Measurements from ENCODE around the gene GPATCH3.
A peak's percentile ranks its signal among the peaks of the same experiment; 100 is the strongest.

GPATCH3 gene

GRCh38 chr1:26857473-26858060 lies 42.7 kb downstream of the GPATCH3 start:
- TF ChIP-seq POLR2AphosphoS5 (IDR thresholded peaks at IDR 0.05; ENCODE audit: low read depth, low read length) (no peak), SIN3A (IDR thresholded peaks at IDR 0.05; ENCODE audit: borderline replicate concordance, insufficient read depth, low read length) (no peak), TAF1 (IDR thresholded peaks at IDR 0.05; ENCODE audit: borderline replicate concordance, insufficient read depth, low read length) (no peak), REST (IDR thresholded peaks at IDR 0.05; ENCODE audit: insufficient read depth in 1 of 2, low read depth in 2 of 2, low read length in 2 of 2) (no peak)

- TF ChIP-seq REST (IDR thresholded peaks at IDR 0.05; ENCODE audit: insufficient read depth in 1 of 2, low read depth in 2 of 2, low read length in 2 of 2) (no peak), TAF1 (IDR thresholded peaks at IDR 0.05; ENCODE audit: borderline replicate concordance, insufficient read depth, low read length) (no peak), SIN3A (IDR thresholded peaks at IDR 0.05; ENCODE audit: borderline replicate concordance, insufficient read depth, low read length) (no peak), FOXP2 (optimal IDR thresholded peaks at IDR 0.05; ENCODE audit: borderline replicate concordance, extremely low read depth, extremely low read length, insufficient read depth) (no peak), POLR2AphosphoS5 (IDR thresholded peaks at IDR 0.05; ENCODE audit: low read depth, low read length) (no peak)
These were observed 43.4 kb downstream of the GPATCH3 start for GRCh38 chr1:26856604-26857469.

- TF ChIP-seq POLR2AphosphoS5 (IDR thresholded peaks at IDR 0.05; ENCODE audit: low read depth, low read length) (peak; percentile 35; the same call in 1 of the 2 replicates), SIN3A (IDR thresholded peaks at IDR 0.05; ENCODE audit: borderline replicate concordance, insufficient read depth, low read length) (no peak)
These were observed 44.1 kb downstream of the GPATCH3 start for GRCh38 chr1:26856181-26856580.

- TF ChIP-seq REST (IDR thresholded peaks at IDR 0.05; ENCODE audit: insufficient read depth in 1 of 2, low read depth in 2 of 2, low read length in 2 of 2): no peak
- no peak for TF ChIP-seq FOXP2 (optimal IDR thresholded peaks at IDR 0.05; ENCODE audit: borderline replicate concordance, extremely low read depth, extremely low read length, insufficient read depth)
- TF ChIP-seq TAF1 (IDR thresholded peaks at IDR 0.05; ENCODE audit: borderline replicate concordance, insufficient read depth, low read length): no peak
- no peak for TF ChIP-seq POLR2AphosphoS5 (IDR thresholded peaks at IDR 0.05; ENCODE audit: low read depth, low read length)
- no peak for TF ChIP-seq SIN3A (IDR thresholded peaks at IDR 0.05; ENCODE audit: borderline replicate concordance, insufficient read depth, low read length)
These were observed 44.6 kb downstream of the GPATCH3 start for GRCh38 chr1:26855636-26856035.

- no peak for TF ChIP-seq FOXP2 (optimal IDR thresholded peaks at IDR 0.05; ENCODE audit: borderline replicate concordance, extremely low read depth, extremely low read length, insufficient read depth)
- no peak for TF ChIP-seq REST (IDR thresholded peaks at IDR 0.05; ENCODE audit: insufficient read depth in 1 of 2, low read depth in 2 of 2, low read length in 2 of 2)
- TF ChIP-seq TAF1 (IDR thresholded peaks at IDR 0.05; ENCODE audit: borderline replicate concordance, insufficient read depth, low read length): no peak
- TF ChIP-seq SIN3A (IDR thresholded peaks at IDR 0.05; ENCODE audit: borderline replicate concordance, insufficient read depth, low read length): no peak
These were observed 45.4 kb downstream of the GPATCH3 start for GRCh38 chr1:26854906-26855305.

All from PFSK-1 (cell line).